T follicular helper cell (primary cell): Measurements from ENCODE around the gene PDSS2.
"Not testable (repeated sequence)": the region's sequence is repeated elsewhere in the genome, so short reads cannot be mapped to it uniquely, and the experiment has no call there.

Source experiments
- DNase-seq: peaks from one replicate; pipeline ENCODE4 v3.0.0-alpha.2; 2020; ENCODE audit warnings: low read depth
- total RNA-seq, 2 experiments: gene quantifications; one replicate each; lab custom pipeline; 2026; lab: John Stamatoyannopoulos, UW

Gene PDSS2
- 15.6 to 16.8 reads per million in 2 experiments for total RNA-seq

- peak; percentile 93 for DNase-seq
Measured at GRCh38 chr6:107459283-107460082, at the start of gene PDSS2. Gene PDSS2, minus strand, starts transcription at chr6:107459564. Its CDS starts 279 bp downstream, at chr6:107459285.

GRCh38 chr6:107506145-107506544, 46.8 kb upstream of the PDSS2 start:
- DNase-seq, result no peak

GRCh38 chr6:107504270-107505026, 45.1 kb upstream of the PDSS2 start:
- DNase-seq, result no peak

GRCh38 chr6:107496892-107497684, 37.7 kb upstream of the PDSS2 start:
- DNase-seq, result no peak

GRCh38 chr6:107495971-107496370, 36.6 kb upstream of the PDSS2 start:
- no peak for DNase-seq

GRCh38 chr6:107495196-107495643, 35.9 kb upstream of the PDSS2 start:
- no peak for DNase-seq

GRCh38 chr6:107493158-107494057, 34.0 kb upstream of the PDSS2 start:
- no peak for DNase-seq

GRCh38 chr6:107491760-107492660, 32.6 kb upstream of the PDSS2 start:
- no peak for DNase-seq

- DNase-seq, result no peak
Measured at GRCh38 chr6:107491138-107491609, 31.8 kb upstream of the PDSS2 start.

- DNase-seq, result no peak
Measured at GRCh38 chr6:107490566-107491137, 31.3 kb upstream of the PDSS2 start.

GRCh38 chr6:107489636-107490565, 30.5 kb upstream of the PDSS2 start, which contains the start of gene SOBP:
Gene SOBP, plus strand, starts transcription at chr6:107490117. Its CDS starts 500 bp downstream, at chr6:107490617.
- DNase-seq, result no peak

GRCh38 chr6:107488875-107489635, 29.7 kb upstream of the PDSS2 start:
- DNase-seq, result no peak

GRCh38 chr6:107488174-107488874, 29.0 kb upstream of the PDSS2 start:
- DNase-seq, result no peak

GRCh38 chr6:107485157-107485556, 25.8 kb upstream of the PDSS2 start:
- no peak for DNase-seq

GRCh38 chr6:107479089-107479690, 19.8 kb upstream of the PDSS2 start:
- DNase-seq, result no peak

- DNase-seq, result not testable (repeated sequence)
Measured at GRCh38 chr6:107475826-107476225, 16.5 kb upstream of the PDSS2 start.
